Activated B cell treated with CpG ODN at 0.5 μM for 24 hours (primary cell): ENCODE results near the gene ZFHX3. TPM values are rescaled to one million over a fixed set of nuclear protein-coding genes. Genes with fewer than 3 reads are reported as not detected.
"Not testable (repeated sequence)": the region's sequence is repeated elsewhere in the genome, so short reads cannot be mapped to it uniquely, and the experiment has no call there.

Source experiments
- ATAC-seq: fragments of 200-7000 bp; cut with Tn5 transposase; one replicate; pipeline ENCODE4 v1.10.0; 2021; ENCODE audit warnings: low read depth, mild to moderate bottlenecking, moderate library complexity
- CTCF ChIA-PET: fragments of 350-600 bp; sonication (Branson Sonifier 250); formaldehyde crosslinking; loops from one replicate; lab custom pipeline; 2021; ENCODE audit warnings: antibody characterized with exemption; lab: Charles Lee
- POLR2A ChIA-PET: fragments of 350-600 bp; sonication (Branson Sonifier 250); formaldehyde crosslinking; loops from one replicate; lab custom pipeline; 2021; ENCODE audit warnings: antibody characterized with exemption; lab: Charles Lee
- DNase-seq: peaks from one replicate; pipeline ENCODE4 v3.0.0; 2022
- H3K27ac Mint-ChIP-seq: one replicate; pipeline ENCODE4 v1.8.0; 2020; ENCODE audit warnings: mixed read lengths
- H3K27me3 Mint-ChIP-seq: one replicate; pipeline ENCODE4 v1.8.0; 2021; ENCODE audit warnings: mixed read lengths
- H3K36me3 Mint-ChIP-seq: one replicate; pipeline ENCODE4 v1.8.0; 2021; ENCODE audit warnings: low read depth, mixed read lengths
- H3K4me1 Mint-ChIP-seq: one replicate; pipeline ENCODE4 v1.8.0; 2021; ENCODE audit warnings: mixed read lengths
- H3K4me3 Mint-ChIP-seq: one replicate; pipeline ENCODE4 v1.8.0; 2020; ENCODE audit warnings: mild to moderate bottlenecking, mixed read lengths
- H3K9me3 Mint-ChIP-seq: one replicate; pipeline ENCODE4 v1.8.0; 2020; ENCODE audit warnings: mixed read lengths
- CTCF ChIP-seq: fragments of 200-600 bp; IDR thresholded peaks from one replicate; pipeline ENCODE4 v1.8.0; 2022; ENCODE audit warnings: antibody characterized with exemption, mild to moderate bottlenecking
- intact Hi-C: fragments of 100-400 bp; cut with micrococcal nuclease; formaldehyde crosslinking; loops from one replicate; pipeline ENCODE4 v1.15.1; 2024
- total RNA-seq: library from RNA; stranded (reverse); gene quantifications from 2 replicates; pipeline ENCODE4 v1.2.3, GENCODE V29; 2022

The ZFHX3 gene
- total RNA-seq, 1 donor from 2014 or later: 9.2 TPM

GRCh38 chr16:72996291-72997062 is 51.5 kb downstream of the ZFHX3 start:
- intact Hi-C loops: no loop called here
- Mint-ChIP-seq H3K27me3 (no peaks in the 10 kb centered on the region), H3K4me1 (no peaks in the 10 kb centered on the region), H3K27ac (no peak overlapping the region), H3K4me3 (no peak overlapping the region), H3K36me3 (no peaks in the 10 kb centered on the region), H3K9me3 (no peaks in the 10 kb centered on the region)
- CTCF ChIA-PET: no interaction called here
- no peak for TF ChIP-seq CTCF
- POLR2A ChIA-PET: no interaction called here
- ATAC-seq (no peak), DNase-seq (no peak)

- DNase-seq, POLR2A ChIA-PET: not testable (repeated sequence)
These were observed 52.1 kb downstream of the ZFHX3 start for GRCh38 chr16:72995882-72996270.

DNA sequence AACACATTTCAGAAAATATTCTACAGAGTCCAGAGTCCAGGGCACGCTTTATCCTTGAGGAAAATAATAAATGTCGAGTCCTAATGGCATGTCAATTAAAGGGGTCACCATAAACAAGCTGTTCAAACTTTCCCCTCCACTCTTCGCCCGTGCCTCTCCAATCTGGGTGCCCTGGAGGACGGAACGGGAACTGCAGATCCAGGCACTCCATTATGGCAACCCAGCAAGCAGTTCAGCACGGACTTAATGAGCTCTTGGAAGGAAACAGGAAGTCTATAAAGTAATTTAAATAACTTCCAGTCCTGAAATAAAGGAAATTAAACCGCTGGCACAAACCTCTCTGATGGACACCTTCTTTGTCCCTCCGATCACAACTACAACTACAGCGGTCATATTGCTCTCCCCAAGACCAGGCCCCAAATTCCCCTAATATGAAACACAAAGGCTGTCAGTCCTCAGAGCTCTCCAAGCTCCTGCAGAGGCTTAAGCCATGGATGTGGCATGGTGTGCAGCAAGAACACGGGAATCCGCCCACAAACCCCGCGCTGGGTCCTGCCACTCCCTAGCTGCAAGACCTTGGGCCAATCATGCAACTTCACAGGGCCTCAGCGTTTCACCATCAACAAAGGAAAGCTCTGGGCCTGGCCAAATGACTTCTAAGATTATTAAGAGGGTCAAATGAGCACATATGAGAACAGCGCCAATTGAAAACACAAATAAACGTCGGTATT is 52.6 kb downstream of the ZFHX3 start:
- CTCF ChIA-PET: no interaction called here

More at GRCh38 chr16:72995882-72996270, 52.1 kb downstream of the ZFHX3 start:
- H3K4me3 Mint-ChIP-seq, H3K4me1 Mint-ChIP-seq, H3K27me3 Mint-ChIP-seq, H3K27ac Mint-ChIP-seq, ATAC-seq, intact Hi-C loops, H3K36me3 Mint-ChIP-seq, H3K9me3 Mint-ChIP-seq, CTCF ChIA-PET: not testable (repeated sequence)

GRCh38 chr16:72992142-72992601 is 55.8 kb downstream of the ZFHX3 start:
- Mint-ChIP-seq H3K4me1 (peaks cover 2% of the 10 kb centered on the region), H3K27ac (no peak overlapping the region), H3K36me3 (no peaks in the 10 kb centered on the region), H3K9me3 (no peaks in the 10 kb centered on the region), H3K4me3 (no peak overlapping the region), H3K27me3 (no peaks in the 10 kb centered on the region)
- ChIA-PET CTCF (no interaction called here), POLR2A (no interaction called here)
- intact Hi-C loops: no loop called here
- ATAC-seq: no peak
- no peak for DNase-seq
- TF ChIP-seq CTCF: no peak

More for the DNA sequence above, 52.6 kb downstream of the ZFHX3 start:
- Mint-ChIP-seq H3K27me3 (no peaks in the 10 kb centered on the region), H3K4me1 (no peaks in the 10 kb centered on the region), H3K36me3 (no peaks in the 10 kb centered on the region), H3K9me3 (no peaks in the 10 kb centered on the region), H3K27ac (no peak overlapping the region), H3K4me3 (no peak overlapping the region)
- TF ChIP-seq CTCF: no peak
- ATAC-seq (no peak), DNase-seq (no peak)
- POLR2A ChIA-PET: no interaction called here
- intact Hi-C loops: no loop called here

GRCh38 chr16:72991644-72992043 is 56.3 kb downstream of the ZFHX3 start:
- peaks cover 2% of the 10 kb centered on the region for H3K4me1 Mint-ChIP-seq
- no peak for DNase-seq
- no peaks in the 10 kb centered on the region for H3K9me3 Mint-ChIP-seq
- ChIA-PET CTCF (no interaction called here), POLR2A (no interaction called here)
- intact Hi-C loops: no loop called here
- H3K4me3 Mint-ChIP-seq: no peak overlapping the region
- TF ChIP-seq CTCF: no peak
- no peak overlapping the region for H3K27ac Mint-ChIP-seq
- H3K36me3 Mint-ChIP-seq: no peaks in the 10 kb centered on the region
- no peak for ATAC-seq
- no peaks in the 10 kb centered on the region for H3K27me3 Mint-ChIP-seq
